Measurements from ENCODE around the gene ZNF629.

ZNF629 gene

GRCh38 chr16:30777591-30778297, 9.3 kb downstream of the ZNF629 start:
- no peak overlapping the region for H3K27ac ChIP-seq
- TF ChIP-seq, protein P1, sequence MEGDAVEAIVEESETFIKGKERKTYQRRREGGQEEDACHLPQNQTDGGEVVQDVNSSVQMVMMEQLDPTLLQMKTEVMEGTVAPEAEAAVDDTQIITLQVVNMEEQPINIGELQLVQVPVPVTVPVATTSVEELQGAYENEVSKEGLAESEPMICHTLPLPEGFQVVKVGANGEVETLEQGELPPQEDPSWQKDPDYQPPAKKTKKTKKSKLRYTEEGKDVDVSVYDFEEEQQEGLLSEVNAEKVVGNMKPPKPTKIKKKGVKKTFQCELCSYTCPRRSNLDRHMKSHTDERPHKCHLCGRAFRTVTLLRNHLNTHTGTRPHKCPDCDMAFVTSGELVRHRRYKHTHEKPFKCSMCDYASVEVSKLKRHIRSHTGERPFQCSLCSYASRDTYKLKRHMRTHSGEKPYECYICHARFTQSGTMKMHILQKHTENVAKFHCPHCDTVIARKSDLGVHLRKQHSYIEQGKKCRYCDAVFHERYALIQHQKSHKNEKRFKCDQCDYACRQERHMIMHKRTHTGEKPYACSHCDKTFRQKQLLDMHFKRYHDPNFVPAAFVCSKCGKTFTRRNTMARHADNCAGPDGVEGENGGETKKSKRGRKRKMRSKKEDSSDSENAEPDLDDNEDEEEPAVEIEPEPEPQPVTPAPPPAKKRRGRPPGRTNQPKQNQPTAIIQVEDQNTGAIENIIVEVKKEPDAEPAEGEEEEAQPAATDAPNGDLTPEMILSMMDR (conservative IDR thresholded peaks at IDR 0.05) = no peak
- TF ChIP-seq ZFX (IDR thresholded peaks at IDR 0.05) = no peak

- H3K27ac ChIP-seq = peak overlapping the region; percentile 97
- TF ChIP-seq, protein P1 (conservative IDR thresholded peaks at IDR 0.05) = no peak
- TF ChIP-seq ZFX (IDR thresholded peaks at IDR 0.05) = peak; percentile 87
Observed at GRCh38 chr16:30775392-30776188, 11.4 kb downstream of the ZNF629 start.

GRCh38 chr16:30775131-30775391, 11.9 kb downstream of the ZNF629 start:
- TF ChIP-seq ZFX (IDR thresholded peaks at IDR 0.05) = no peak
- TF ChIP-seq, protein P1 (conservative IDR thresholded peaks at IDR 0.05) = no peak
- peak overlapping the region; percentile 97 for H3K27ac ChIP-seq

DNA sequence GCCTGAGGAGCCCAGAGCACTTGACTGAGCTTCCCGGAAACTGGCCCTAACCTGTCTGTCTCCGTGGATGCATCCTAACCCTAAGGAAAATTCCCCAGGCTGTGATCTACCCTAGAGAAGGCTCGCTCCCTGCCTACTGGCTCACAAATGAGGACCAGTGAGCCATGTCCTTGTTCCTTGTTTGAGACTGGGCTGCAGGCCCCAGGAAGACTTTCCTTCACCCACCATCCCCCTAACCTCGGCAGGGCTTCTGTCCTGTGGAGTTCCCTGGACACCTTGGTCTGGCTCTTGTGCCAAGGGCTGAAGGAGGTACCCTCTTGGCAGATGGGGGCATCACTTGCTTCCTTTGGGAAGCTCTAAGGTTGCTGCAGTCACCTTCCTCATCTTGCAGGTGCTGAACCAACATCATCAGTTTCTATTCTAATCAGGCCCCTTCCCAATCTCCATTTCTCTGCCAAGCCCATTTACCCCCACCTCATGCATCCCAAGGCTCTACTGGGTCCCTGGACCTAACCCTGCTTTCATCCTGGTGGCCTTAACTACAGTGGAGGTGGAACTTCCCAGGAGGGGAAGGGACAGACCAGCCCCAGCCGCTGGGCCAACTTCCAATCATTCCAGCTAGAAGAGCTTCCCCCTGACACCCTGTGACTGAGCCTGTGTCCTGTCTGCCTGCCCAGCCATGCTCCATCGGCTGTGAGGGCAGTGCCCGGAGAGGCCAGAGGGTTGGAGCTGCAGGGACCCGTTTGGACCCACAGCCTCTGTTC, 12.5 kb downstream of the ZNF629 start:
- H3K27ac ChIP-seq = peak overlapping the region; percentile 97
- no peak for TF ChIP-seq ZFX (IDR thresholded peaks at IDR 0.05)
- TF ChIP-seq, protein P1 (conservative IDR thresholded peaks at IDR 0.05) = no peak

- no peak overlapping the region for H3K27ac ChIP-seq
- TF ChIP-seq, protein P1 (conservative IDR thresholded peaks at IDR 0.05) = no peak
- no peak for TF ChIP-seq ZFX (IDR thresholded peaks at IDR 0.05)
Observed at GRCh38 chr16:30773826-30774225, 13.2 kb downstream of the ZNF629 start.

DNA sequence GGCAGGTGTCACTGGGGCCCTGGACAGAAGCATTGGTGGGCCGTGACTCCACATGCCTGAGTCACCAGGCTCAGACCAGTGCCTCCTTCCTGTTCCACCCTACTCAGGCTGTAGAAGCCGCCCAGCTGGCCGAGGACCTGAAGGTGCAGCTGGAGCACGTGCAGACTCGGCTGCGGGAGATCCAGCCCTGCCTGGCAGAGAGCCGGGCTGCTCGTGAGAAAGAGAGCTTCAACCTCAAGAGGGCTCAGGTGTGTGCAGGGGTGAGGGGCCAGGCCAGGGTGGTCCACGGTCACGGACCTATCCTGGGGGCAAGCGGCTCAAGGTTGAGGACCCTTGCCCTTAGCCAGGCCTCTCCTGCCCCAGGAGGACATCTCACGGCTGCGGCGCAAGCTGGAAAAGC, 15.3 kb downstream of the ZNF629 start:
- H3K27ac ChIP-seq = no peak overlapping the region
- TF ChIP-seq ZFX (IDR thresholded peaks at IDR 0.05) = no peak
- TF ChIP-seq, protein P1 (conservative IDR thresholded peaks at IDR 0.05) = no peak

Data from C4-2B (cell line).